GM23338 (cell line): ENCODE measurements around the gene CWC27. TPM values are rescaled to one million over a fixed set of nuclear protein-coding genes. Genes with fewer than 3 reads are reported as not detected.
"Not testable (repeated sequence)": the region's sequence is repeated elsewhere in the genome, so short reads cannot be mapped to it uniquely, and the experiment has no call there.

Experiments used
- ATAC-seq: fragments of 200-7000 bp; cut with Tn5 transposase; 3 replicates; pipeline ENCODE4 v1.9.1; 2020
- DNase-seq: peaks from one replicate; pipeline ENCODE4 v3.0.0-alpha.2; 2015; ENCODE audit warnings: low spot score
- H2AFZ ChIP-seq: fragments of 200-600 bp; sonication (generic); 2 replicates; pipeline ENCODE4 v1.8.0; 2016; ENCODE audit warnings: antibody characterized with exemption, mild to moderate bottlenecking, moderate library complexity
- H3F3A ChIP-seq: fragments of 200-600 bp; sonication (generic); replicated peaks from 2 replicates; pipeline ENCODE4 v1.8.0; 2017; ENCODE audit warnings: antibody characterized with exemption, mixed run types, low read depth
- H3K27ac ChIP-seq: fragments of 200-600 bp; sonication (generic); 2 replicates; pipeline ENCODE4 v1.6.1; 2016; ENCODE audit warnings: low read depth
- H3K27me3 ChIP-seq: fragments of 200-600 bp; sonication (generic); 2 replicates; pipeline ENCODE4 v1.8.0; 2016; ENCODE audit warnings: mild to moderate bottlenecking, mixed run types, moderate library complexity; ENCODE audit not compliant: insufficient read depth
- H3K36me3 ChIP-seq: fragments of 200-600 bp; sonication (generic); 2 replicates; pipeline ENCODE4 v1.8.0; 2016; ENCODE audit warnings: mild to moderate bottlenecking; ENCODE audit not compliant: insufficient read depth
- H3K4me1 ChIP-seq: fragments of 200-600 bp; sonication (generic); 2 replicates; pipeline ENCODE4 v1.8.0; 2016; ENCODE audit warnings: mild to moderate bottlenecking, moderate library complexity; ENCODE audit not compliant: insufficient read depth
- H3K4me2 ChIP-seq: fragments of 200-600 bp; sonication (generic); 2 replicates; pipeline ENCODE4 v1.7.1; 2017; ENCODE audit warnings: mixed run types
- H3K4me3 ChIP-seq: fragments of 200-600 bp; sonication (generic); 2 replicates; pipeline ENCODE4 v1.6.1; 2016; ENCODE audit warnings: mixed run types
- H3K79me2 ChIP-seq: fragments of 200-600 bp; sonication (generic); replicated peaks from 2 replicates; pipeline ENCODE4 v1.8.0; 2017; ENCODE audit warnings: mild to moderate bottlenecking; ENCODE audit not compliant: insufficient read depth
- H3K9me2 ChIP-seq: fragments of 200-600 bp; sonication (generic); 2 replicates; pipeline ENCODE4 v1.8.0; 2017; ENCODE audit not compliant: insufficient read depth
- H4K20me1 ChIP-seq: fragments of 200-600 bp; sonication (generic); replicated peaks from 2 replicates; pipeline ENCODE4 v1.8.0; 2017; ENCODE audit warnings: mild to moderate bottlenecking; ENCODE audit not compliant: insufficient read depth
- H3K27ac Mint-ChIP-seq: 2 replicates; pipeline ENCODE4 v1.8.0; 2020; ENCODE audit warnings: inconsistent platforms, mild to moderate bottlenecking, moderate library complexity, mixed read lengths
- H3K27me3 Mint-ChIP-seq: 3 replicates; pipeline ENCODE4 v1.8.0; 2022; ENCODE audit warnings: low read depth, mild to moderate bottlenecking, moderate library complexity, mixed read lengths, inconsistent platforms; ENCODE audit not compliant: insufficient read depth, poor library complexity
- H3K36me3 Mint-ChIP-seq: 3 replicates; pipeline ENCODE4 v1.8.0; 2021; ENCODE audit warnings: low read depth, mild to moderate bottlenecking, inconsistent platforms, moderate library complexity, mixed read lengths
- H3K4me1 Mint-ChIP-seq: 3 replicates; pipeline ENCODE4 v1.8.0; 2020; ENCODE audit warnings: mild to moderate bottlenecking, inconsistent platforms, mixed read lengths
- H3K4me3 Mint-ChIP-seq: 3 replicates; pipeline ENCODE4 v1.8.0; 2021; ENCODE audit warnings: moderate library complexity, mild to moderate bottlenecking, inconsistent platforms, mixed read lengths
- H3K9me3 Mint-ChIP-seq: 3 replicates; pipeline ENCODE4 v1.8.0; 2020; ENCODE audit warnings: moderate library complexity, mild to moderate bottlenecking, inconsistent platforms, mixed read lengths
- STAT1 ChIP-seq: IDR thresholded peaks from one replicate; pipeline ENCODE4 v1.6.1; 2016; ENCODE audit warnings: antibody characterized with exemption; ENCODE audit not compliant: unreplicated experiment
- ZNF114 ChIP-seq: fragments of 250-450 bp; sonication (Bioruptor Pico); IDR thresholded peaks from 2 replicates; pipeline ENCODE4 v1.5.0; 2020; ENCODE audit warnings: mild to moderate bottlenecking, moderate library complexity
- ZNF331 ChIP-seq: fragments of 250-450 bp; sonication (Bioruptor Pico); IDR thresholded peaks from 2 replicates; pipeline ENCODE4 v1.5.0; 2020; ENCODE audit warnings: low read depth, mild to moderate bottlenecking, moderate library complexity
- polyA plus RNA-seq: library from polyadenylated mRNA; unstranded; fragments of >200 nt; fragmentation: Nextera tagmentation; extraction: Ambion mirVana; gene quantifications from 2 replicates; pipeline ENCODE4 v1.2.1, GENCODE V29; 2016
- total RNA-seq: library from RNA; depleted of rRNA; stranded (reverse); fragments of >200 nt; shearing (Covaris generic); gene quantifications from 2 replicates; pipeline ENCODE4 v1.2.3, GENCODE V29; 2014
- TF ChIP-seq, protein P1 (sequence below): fragments of 250-450 bp; sonication (Bioruptor Pico); IDR thresholded peaks from 2 replicates; pipeline ENCODE4 v1.5.0; 2020; ENCODE audit warnings: mild to moderate bottlenecking, moderate library complexity
- TF ChIP-seq, protein P2 (sequence below), 2 experiments: fragments of 200-600 bp in 1 of 2; sonication (generic) in 1 of 2; conservative IDR thresholded peaks; 2 replicates each; pipeline versions ENCODE4 v1.5.1 to v1.6.1; 2016 to 2017; ENCODE audit warnings: antibody characterized with exemption in 2 of 2, low read depth in 2 of 2, mild to moderate bottlenecking in 2 of 2, moderate library complexity in 1 of 2

Gene CWC27
- total and polyA plus RNA-seq, 2 experiments from 2014 or later, result 27.7 to 115 TPM

DNA sequence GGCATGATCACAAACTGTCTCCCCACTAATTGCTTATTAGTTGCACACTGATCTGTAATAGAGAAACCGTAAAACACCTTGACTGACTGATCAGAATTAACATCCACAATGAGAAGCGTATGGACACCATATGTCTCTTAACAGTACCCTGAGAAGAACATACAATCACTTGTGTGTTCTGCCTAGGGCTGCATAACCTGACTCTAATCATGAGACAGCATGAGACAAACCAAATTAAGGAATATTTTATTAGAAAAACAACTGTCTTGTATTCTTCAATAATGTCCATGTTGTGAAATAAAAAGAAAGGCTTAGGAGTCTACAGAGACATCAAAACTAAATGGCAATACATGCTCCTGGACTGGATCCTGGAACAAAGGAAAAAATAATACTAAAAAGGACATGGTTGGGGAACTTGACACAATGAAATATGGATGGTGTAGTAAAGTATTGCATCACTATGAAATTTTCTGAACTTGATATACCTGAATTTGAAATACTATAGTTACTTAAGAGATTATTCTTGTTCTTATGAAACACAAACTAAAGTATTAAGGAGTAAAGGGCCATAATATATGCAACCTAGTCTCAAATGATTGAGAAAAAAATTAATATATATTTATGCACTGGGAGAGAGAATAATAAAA is 162.1 kb downstream of the CWC27 start (continued):
- TF ChIP-seq, protein P1, sequence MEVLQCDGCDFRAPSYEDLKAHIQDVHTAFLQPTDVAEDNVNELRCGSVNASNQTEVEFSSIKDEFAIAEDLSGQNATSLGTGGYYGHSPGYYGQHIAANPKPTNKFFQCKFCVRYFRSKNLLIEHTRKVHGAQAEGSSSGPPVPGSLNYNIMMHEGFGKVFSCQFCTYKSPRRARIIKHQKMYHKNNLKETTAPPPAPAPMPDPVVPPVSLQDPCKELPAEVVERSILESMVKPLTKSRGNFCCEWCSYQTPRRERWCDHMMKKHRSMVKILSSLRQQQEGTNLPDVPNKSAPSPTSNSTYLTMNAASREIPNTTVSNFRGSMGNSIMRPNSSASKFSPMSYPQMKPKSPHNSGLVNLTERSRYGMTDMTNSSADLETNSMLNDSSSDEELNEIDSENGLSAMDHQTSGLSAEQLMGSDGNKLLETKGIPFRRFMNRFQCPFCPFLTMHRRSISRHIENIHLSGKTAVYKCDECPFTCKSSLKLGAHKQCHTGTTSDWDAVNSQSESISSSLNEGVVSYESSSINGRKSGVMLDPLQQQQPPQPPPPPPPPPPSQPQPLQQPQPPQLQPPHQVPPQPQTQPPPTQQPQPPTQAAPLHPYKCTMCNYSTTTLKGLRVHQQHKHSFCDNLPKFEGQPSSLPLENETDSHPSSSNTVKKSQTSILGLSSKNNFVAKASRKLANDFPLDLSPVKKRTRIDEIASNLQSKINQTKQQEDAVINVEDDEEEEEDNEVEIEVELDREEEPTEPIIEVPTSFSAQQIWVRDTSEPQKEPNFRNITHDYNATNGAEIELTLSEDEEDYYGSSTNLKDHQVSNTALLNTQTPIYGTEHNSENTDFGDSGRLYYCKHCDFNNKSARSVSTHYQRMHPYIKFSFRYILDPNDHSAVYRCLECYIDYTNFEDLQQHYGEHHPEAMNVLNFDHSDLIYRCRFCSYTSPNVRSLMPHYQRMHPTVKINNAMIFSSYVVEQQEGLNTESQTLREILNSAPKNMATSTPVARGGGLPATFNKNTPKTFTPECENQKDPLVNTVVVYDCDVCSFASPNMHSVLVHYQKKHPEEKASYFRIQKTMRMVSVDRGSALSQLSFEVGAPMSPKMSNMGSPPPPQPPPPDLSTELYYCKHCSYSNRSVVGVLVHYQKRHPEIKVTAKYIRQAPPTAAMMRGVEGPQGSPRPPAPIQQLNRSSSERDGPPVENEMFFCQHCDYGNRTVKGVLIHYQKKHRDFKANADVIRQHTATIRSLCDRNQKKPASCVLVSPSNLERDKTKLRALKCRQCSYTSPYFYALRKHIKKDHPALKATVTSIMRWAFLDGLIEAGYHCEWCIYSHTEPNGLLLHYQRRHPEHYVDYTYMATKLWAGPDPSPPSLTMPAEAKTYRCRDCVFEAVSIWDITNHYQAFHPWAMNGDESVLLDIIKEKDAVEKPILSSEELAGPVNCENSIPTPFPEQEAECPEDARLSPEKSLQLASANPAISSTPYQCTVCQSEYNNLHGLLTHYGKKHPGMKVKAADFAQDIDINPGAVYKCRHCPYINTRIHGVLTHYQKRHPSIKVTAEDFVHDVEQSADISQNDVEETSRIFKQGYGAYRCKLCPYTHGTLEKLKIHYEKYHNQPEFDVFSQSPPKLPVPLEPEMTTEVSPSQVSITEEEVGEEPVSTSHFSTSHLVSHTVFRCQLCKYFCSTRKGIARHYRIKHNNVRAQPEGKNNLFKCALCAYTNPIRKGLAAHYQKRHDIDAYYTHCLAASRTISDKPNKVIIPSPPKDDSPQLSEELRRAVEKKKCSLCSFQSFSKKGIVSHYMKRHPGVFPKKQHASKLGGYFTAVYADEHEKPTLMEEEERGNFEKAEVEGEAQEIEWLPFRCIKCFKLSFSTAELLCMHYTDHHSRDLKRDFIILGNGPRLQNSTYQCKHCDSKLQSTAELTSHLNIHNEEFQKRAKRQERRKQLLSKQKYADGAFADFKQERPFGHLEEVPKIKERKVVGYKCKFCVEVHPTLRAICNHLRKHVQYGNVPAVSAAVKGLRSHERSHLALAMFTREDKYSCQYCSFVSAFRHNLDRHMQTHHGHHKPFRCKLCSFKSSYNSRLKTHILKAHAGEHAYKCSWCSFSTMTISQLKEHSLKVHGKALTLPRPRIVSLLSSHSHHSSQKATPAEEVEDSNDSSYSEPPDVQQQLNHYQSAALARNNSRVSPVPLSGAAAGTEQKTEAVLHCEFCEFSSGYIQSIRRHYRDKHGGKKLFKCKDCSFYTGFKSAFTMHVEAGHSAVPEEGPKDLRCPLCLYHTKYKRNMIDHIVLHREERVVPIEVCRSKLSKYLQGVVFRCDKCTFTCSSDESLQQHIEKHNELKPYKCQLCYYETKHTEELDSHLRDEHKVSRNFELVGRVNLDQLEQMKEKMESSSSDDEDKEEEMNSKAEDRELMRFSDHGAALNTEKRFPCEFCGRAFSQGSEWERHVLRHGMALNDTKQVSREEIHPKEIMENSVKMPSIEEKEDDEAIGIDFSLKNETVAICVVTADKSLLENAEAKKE (CRISPR knock-in tag), result no peak
- TF ChIP-seq, protein P2, sequence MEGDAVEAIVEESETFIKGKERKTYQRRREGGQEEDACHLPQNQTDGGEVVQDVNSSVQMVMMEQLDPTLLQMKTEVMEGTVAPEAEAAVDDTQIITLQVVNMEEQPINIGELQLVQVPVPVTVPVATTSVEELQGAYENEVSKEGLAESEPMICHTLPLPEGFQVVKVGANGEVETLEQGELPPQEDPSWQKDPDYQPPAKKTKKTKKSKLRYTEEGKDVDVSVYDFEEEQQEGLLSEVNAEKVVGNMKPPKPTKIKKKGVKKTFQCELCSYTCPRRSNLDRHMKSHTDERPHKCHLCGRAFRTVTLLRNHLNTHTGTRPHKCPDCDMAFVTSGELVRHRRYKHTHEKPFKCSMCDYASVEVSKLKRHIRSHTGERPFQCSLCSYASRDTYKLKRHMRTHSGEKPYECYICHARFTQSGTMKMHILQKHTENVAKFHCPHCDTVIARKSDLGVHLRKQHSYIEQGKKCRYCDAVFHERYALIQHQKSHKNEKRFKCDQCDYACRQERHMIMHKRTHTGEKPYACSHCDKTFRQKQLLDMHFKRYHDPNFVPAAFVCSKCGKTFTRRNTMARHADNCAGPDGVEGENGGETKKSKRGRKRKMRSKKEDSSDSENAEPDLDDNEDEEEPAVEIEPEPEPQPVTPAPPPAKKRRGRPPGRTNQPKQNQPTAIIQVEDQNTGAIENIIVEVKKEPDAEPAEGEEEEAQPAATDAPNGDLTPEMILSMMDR (conservative IDR thresholded peaks at IDR 0.05; ENCODE audit: low read depth in 2 of 2), result no peak
- no peak for TF ChIP-seq ZNF331
- TF ChIP-seq ZNF114 (CRISPR knock-in tag), result no peak
- no peak for TF ChIP-seq STAT1

DNA sequence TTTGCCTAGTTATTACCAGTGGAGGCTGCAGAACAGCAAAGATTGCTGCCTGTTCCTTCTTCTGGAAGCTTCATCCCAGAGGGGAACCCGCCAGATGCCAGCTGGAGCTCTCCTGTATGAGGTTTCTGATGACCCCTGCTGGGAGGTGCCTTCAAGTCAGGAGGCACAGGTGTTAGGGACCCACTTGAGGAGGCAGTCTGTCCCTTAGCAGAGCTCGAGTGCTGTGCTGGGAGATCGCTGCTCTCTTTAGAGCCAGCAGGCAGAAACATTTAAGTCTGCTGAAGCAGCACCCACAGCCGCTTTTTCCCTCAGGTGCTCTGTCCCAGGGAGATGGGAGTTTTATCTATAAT is 170.7 kb downstream of the CWC27 start:
- H3K9me3 Mint-ChIP-seq, H3K79me2 ChIP-seq, H4K20me1 ChIP-seq, H3K9me2 ChIP-seq, H3K27me3 ChIP-seq, H3K36me3 ChIP-seq, H3K27ac Mint-ChIP-seq, H3K4me3 Mint-ChIP-seq, H3F3A ChIP-seq, H2AFZ ChIP-seq, H3K27me3 Mint-ChIP-seq: not testable (repeated sequence)
- Mint-ChIP-seq H3K36me3 (peaks cover 23% of the 10 kb centered on the region; the same call in 2 of the 3 replicates), H3K4me1 (peaks cover 12% of the 10 kb centered on the region)
- H3K4me1 ChIP-seq, result peaks cover 13% of the 10 kb centered on the region
- peak overlapping the region; percentile 31; the same call in 1 of the 2 replicates for H3K4me3 ChIP-seq
- H3K4me2 ChIP-seq, result peak overlapping the region; percentile 75
- peak overlapping the region; percentile 48; the same call in 1 of the 2 replicates for H3K27ac ChIP-seq
- DNase-seq (peak; percentile 40), ATAC-seq (peak; percentile 59)
